Stimulated activated memory B cell treated with anti-CD40 and anti-IgM and Interleukin-4, amounts not matched to agents 10 μg/mL and 1 μg/mL and 100 μg/mL, for 72 hours (primary cell): ENCODE data around the gene ZNF775.
"Not testable (repeated sequence)": the region's sequence is repeated elsewhere in the genome, so short reads cannot be mapped to it uniquely, and the experiment has no call there.

Source experiments
- ATAC-seq: fragments of 150-1000 bp; cut with Tn5 transposase; 2 replicates; pipeline ENCODE4 v1.10.0; 2021
- H3K27ac Mint-ChIP-seq: one replicate; pipeline ENCODE4 v1.8.0; 2022; ENCODE audit warnings: mild to moderate bottlenecking, mixed read lengths
- H3K27me3 Mint-ChIP-seq: one replicate; pipeline ENCODE4 v1.8.0; 2022; ENCODE audit warnings: mixed read lengths
- H3K36me3 Mint-ChIP-seq: one replicate; pipeline ENCODE4 v1.8.0; 2022; ENCODE audit warnings: mixed read lengths
- H3K4me1 Mint-ChIP-seq: one replicate; pipeline ENCODE4 v1.8.0; 2022; ENCODE audit warnings: mixed read lengths
- H3K4me3 Mint-ChIP-seq: one replicate; pipeline ENCODE4 v1.8.0; 2022; ENCODE audit warnings: mild to moderate bottlenecking, moderate library complexity, mixed read lengths
- H3K9me3 Mint-ChIP-seq: one replicate; pipeline ENCODE4 v1.8.0; 2022; ENCODE audit warnings: mixed read lengths

Gene ZNF775

GRCh38 chr7:150381096-150381495, 2.0 kb downstream of the ZNF775 start:
- Mint-ChIP-seq H3K27ac (peak overlapping the region; percentile 95), H3K36me3 (no peaks in the 10 kb centered on the region), H3K27me3 (no peaks in the 10 kb centered on the region), H3K9me3 (no peaks in the 10 kb centered on the region), H3K4me1 (peaks cover 77% of the 10 kb centered on the region), H3K4me3 (peak overlapping the region; percentile 87)
- no peak for ATAC-seq

DNA sequence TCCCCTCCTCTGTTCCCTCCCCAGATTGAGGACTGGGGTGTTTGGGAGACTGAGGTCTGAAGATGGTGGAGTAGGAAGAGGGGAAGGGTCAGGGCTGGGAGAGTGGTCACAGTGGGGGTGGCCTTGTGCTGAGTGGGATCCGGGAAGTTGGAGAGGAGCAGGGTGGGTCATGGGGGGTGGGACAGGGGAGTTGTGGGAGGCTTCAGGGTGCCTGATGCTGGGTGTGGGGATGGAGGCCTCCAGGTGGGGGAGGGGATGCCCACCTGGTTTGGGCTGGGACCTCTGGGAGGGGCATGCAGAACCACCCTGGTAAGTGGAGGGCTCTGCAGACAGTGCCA, 2.6 kb downstream of the ZNF775 start:
- Mint-ChIP-seq H3K9me3 (no peaks in the 10 kb centered on the region), H3K4me1 (peaks cover 77% of the 10 kb centered on the region), H3K27ac (peak overlapping the region; percentile 95)

GRCh38 chr7:150382123-150382843, 3.2 kb downstream of the ZNF775 start:
- H3K4me1 Mint-ChIP-seq: peaks cover 73% of the 10 kb centered on the region
- no peaks in the 10 kb centered on the region for H3K9me3 Mint-ChIP-seq
- H3K4me3 Mint-ChIP-seq: peak overlapping the region; percentile 53
- peaks cover 7% of the 10 kb centered on the region for H3K36me3 Mint-ChIP-seq
- no peaks in the 10 kb centered on the region for H3K27me3 Mint-ChIP-seq
- peak overlapping the region; percentile 95 for H3K27ac Mint-ChIP-seq
- no peak for ATAC-seq

More for the DNA sequence above, 2.6 kb downstream of the ZNF775 start:
- Mint-ChIP-seq H3K4me3 (peak overlapping the region; percentile 59), H3K36me3 (peaks cover 4% of the 10 kb centered on the region), H3K27me3 (no peaks in the 10 kb centered on the region)
- ATAC-seq: no peak

DNA sequence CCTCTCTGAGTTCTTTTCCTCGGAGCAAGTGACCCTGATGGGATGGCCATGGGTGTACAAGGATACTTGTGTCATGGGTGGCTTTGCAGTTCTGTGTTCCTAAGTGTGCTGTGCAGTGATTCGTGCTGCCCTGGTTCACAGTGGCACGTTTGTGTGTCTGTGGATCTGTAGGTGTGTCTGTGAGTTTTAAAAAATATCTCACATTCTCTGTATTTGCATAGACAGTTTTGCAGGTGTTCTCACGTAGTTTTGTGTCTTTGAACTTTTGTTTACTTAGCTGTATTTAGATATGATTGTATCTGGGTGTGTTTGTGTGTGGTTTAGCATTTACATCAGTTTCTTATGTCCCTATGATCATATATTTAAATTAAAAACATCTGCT, 3.7 kb downstream of the ZNF775 start:
- H3K27me3 Mint-ChIP-seq: no peaks in the 10 kb centered on the region
- peak overlapping the region; percentile 95 for H3K27ac Mint-ChIP-seq
- no peak for ATAC-seq
- peak overlapping the region; percentile 53 for H3K4me3 Mint-ChIP-seq
- peaks cover 7% of the 10 kb centered on the region for H3K36me3 Mint-ChIP-seq
- no peaks in the 10 kb centered on the region for H3K9me3 Mint-ChIP-seq
- H3K4me1 Mint-ChIP-seq: peaks cover 67% of the 10 kb centered on the region

DNA sequence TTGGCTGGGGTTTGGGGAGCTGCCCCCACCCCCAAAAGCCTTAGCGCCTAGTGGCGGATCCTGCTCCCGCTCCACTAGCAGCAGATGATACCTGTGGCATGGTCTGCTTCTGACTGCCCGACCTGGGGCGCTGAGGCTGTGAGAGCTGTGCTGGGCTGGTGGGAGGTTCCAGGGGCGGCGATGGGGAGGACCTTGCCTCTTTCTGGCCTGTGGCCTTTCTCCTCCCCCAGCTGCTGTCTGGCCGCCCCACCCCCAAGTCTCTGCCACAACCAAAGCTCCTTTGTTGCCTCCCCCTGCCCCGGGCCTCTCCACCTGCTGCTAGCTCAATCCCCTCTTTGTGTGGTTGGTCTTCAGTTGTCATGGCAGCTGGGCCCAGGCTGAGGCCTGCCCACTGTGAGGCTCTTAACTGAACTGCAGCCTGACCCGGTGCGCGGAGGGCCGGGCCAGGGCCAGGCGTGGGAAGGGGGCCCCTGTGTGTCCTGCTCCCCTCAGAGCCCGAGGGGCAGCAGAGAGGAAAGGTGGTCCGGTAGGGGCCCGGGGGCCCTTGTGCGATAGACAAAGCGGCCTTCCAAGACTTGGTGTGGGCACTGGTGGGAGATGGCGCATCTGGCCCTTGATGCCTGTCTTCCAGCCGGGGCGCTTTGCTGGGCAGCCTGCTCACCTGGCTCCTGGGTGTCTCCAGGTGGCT, 4.7 kb downstream of the ZNF775 start:
- Mint-ChIP-seq H3K4me1 (peaks cover 60% of the 10 kb centered on the region), H3K4me3 (no peak overlapping the region), H3K27ac (peak overlapping the region; percentile 95), H3K36me3 (peaks cover 7% of the 10 kb centered on the region), H3K9me3 (no peaks in the 10 kb centered on the region), H3K27me3 (no peaks in the 10 kb centered on the region)
- ATAC-seq: no peak

DNA sequence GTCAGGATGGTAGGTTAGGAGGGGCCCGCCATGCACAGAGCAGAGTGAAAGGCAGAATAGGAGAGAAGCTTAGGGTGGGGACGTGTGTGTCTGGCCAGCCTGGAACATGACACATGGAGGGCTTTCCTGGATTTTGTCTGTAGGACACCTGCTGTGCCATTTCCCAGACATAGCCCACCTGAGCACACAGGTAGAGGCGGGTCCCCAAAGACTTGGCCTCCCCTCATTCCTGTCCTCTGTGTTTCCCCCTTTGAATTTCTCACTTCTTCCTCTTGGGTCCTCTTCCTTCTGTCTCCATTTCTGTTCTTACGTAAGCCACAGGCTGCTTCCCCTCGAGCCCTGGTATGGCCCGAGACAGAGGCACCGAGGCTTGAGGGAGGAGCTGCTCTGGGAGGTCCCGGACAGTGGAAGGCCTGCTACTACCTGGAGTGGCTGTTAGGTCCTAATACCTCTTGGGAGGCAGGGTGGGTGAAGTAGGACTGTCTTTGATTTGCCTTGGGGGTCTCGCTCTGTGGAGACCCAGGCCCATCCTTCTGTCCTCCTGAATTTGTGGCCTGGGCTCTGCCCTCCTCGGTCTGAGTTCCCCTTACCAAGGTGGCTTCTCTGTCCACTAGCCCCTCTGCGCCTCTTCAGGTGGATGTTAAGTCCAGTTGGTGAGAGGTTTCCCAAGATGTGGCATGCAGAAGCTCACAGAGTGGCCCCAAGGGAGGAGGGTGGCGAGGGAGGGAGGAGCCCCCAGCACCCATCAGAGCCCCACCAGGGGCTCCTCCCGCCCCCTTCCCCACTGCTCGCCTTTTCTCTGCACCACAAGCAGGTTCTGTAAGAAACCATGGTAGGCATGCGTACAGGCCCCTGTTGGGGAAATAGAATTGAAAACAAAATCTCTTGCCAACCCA, 5.5 kb downstream of the ZNF775 start:
- Mint-ChIP-seq H3K27ac (peak overlapping the region; percentile 95), H3K9me3 (no peaks in the 10 kb centered on the region), H3K27me3 (no peaks in the 10 kb centered on the region), H3K4me1 (peaks cover 64% of the 10 kb centered on the region), H3K36me3 (peaks cover 13% of the 10 kb centered on the region), H3K4me3 (no peak overlapping the region)
- ATAC-seq: no peak

GRCh38 chr7:150385302-150385723, 6.2 kb downstream of the ZNF775 start:
- H3K27ac Mint-ChIP-seq: no peak overlapping the region
- peaks cover 60% of the 10 kb centered on the region for H3K4me1 Mint-ChIP-seq
- H3K36me3 Mint-ChIP-seq: peaks cover 19% of the 10 kb centered on the region
- no peaks in the 10 kb centered on the region for H3K9me3 Mint-ChIP-seq
- H3K27me3 Mint-ChIP-seq: no peaks in the 10 kb centered on the region
- H3K4me3 Mint-ChIP-seq: no peak overlapping the region
- no peak for ATAC-seq

- peaks cover 55% of the 10 kb centered on the region for H3K4me1 Mint-ChIP-seq
- not testable (repeated sequence) for H3K4me3 Mint-ChIP-seq, ATAC-seq, H3K9me3 Mint-ChIP-seq, H3K27me3 Mint-ChIP-seq
- peaks cover 25% of the 10 kb centered on the region for H3K36me3 Mint-ChIP-seq
- peak overlapping the region; percentile 73 for H3K27ac Mint-ChIP-seq
Observed at GRCh38 chr7:150385884-150386283, 6.8 kb downstream of the ZNF775 start.

DNA sequence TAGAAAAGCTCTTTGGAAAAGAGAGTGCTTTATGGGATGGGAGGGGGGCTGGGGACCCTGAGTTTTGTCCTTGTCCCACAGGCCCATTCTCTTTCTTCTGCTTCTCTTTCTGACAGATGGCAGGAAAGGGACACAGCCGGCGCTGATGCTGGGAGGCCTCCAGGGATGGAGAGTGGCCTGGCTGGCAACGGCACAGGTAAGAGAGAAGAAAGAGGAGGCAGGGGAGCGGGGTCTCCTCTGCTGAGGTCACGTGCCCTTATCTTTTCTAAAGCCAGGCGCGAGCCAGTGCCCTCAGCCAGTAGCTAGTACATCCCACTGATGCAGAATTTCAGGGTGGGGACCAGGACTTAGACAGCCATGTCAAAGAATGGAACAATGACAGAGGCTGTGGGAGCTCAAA, 9.2 kb downstream of the ZNF775 start:
- Mint-ChIP-seq H3K27me3 (no peaks in the 10 kb centered on the region), H3K27ac (peak overlapping the region; percentile 73)
- no peak for ATAC-seq

DNA sequence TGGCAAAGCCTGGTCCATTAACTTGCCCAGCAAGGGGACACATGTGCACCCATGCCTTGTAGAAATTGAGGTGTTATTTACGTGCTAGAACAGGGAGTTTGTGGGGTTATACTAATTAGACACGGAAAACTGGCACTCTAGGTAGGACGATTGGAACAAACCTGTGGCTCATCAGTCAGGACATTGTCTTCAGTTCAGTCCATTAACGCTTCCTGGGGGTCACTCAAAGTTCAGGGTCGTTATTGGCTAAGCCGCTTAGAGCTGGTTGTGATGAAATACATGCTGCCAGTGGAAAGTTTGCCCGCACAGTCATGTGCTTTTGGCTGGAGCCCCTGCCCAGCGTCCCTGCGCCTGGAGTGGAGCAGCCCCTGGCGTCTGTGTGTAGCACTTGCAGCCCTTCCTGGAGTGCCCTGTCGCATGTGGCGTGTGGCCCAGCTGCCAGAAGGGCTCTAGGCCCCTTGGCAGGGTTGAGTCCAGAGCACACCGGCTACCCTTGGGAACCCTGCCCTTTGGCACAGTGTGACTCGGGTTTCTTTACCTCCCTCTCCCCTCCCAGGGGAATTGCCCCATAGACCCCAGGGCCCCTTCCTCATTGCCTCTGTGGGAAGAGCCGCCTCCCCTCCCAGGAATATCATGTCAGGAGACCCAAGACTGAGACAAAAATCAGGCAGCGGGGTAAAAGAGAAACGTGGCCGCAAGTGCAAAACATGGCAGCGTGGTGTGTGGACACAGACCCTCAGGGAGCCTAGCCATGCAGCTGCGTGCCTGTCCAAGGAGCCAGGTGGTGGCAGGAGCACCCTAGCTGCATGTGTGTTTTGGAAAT, 9.8 kb downstream of the ZNF775 start:
- peak overlapping the region; percentile 73 for H3K27ac Mint-ChIP-seq
- ATAC-seq: peak; percentile 34
- peaks cover 43% of the 10 kb centered on the region for H3K36me3 Mint-ChIP-seq
- peaks cover 25% of the 10 kb centered on the region for H3K4me1 Mint-ChIP-seq
- H3K4me3 Mint-ChIP-seq: no peak overlapping the region
- no peaks in the 10 kb centered on the region for H3K9me3 Mint-ChIP-seq
- H3K27me3 Mint-ChIP-seq: no peaks in the 10 kb centered on the region

More for the DNA sequence above, 9.2 kb downstream of the ZNF775 start:
- Mint-ChIP-seq H3K4me1 (peaks cover 31% of the 10 kb centered on the region), H3K9me3 (no peaks in the 10 kb centered on the region), H3K36me3 (peaks cover 43% of the 10 kb centered on the region), H3K4me3 (no peak overlapping the region)

GRCh38 chr7:150389532-150389816, 10.3 kb downstream of the ZNF775 start:
- Mint-ChIP-seq H3K9me3 (no peaks in the 10 kb centered on the region), H3K4me1 (peaks cover 24% of the 10 kb centered on the region), H3K4me3 (no peak overlapping the region), H3K27ac (peak overlapping the region; percentile 73), H3K36me3 (peaks cover 47% of the 10 kb centered on the region), H3K27me3 (no peaks in the 10 kb centered on the region)
- ATAC-seq: peak; percentile 73

DNA sequence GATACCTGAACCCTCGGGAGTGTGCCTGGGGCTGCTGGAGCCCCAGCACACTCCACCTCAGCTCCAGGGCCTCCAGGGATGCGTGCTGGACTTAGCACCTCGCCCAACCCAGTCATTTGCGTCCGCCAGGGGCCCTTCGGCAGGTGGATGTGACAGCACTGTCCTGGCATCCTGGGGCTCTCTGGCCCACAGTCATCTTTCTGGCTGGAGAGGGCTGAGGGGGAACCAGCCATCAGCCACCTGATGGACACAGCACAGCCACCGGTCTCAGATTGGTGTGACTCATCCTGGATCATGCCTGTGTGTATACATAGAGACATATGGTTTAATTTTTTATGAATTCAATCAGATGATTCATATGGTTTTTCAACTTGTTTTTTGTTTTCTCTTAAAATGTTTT, 11.1 kb downstream of the ZNF775 start:
- ATAC-seq: no peak
- H3K9me3 Mint-ChIP-seq: no peaks in the 10 kb centered on the region
- H3K27ac Mint-ChIP-seq: peak overlapping the region; percentile 73
- peaks cover 51% of the 10 kb centered on the region for H3K36me3 Mint-ChIP-seq
- H3K4me1 Mint-ChIP-seq: peaks cover 21% of the 10 kb centered on the region
- H3K27me3 Mint-ChIP-seq: no peaks in the 10 kb centered on the region
- no peak overlapping the region for H3K4me3 Mint-ChIP-seq

DNA sequence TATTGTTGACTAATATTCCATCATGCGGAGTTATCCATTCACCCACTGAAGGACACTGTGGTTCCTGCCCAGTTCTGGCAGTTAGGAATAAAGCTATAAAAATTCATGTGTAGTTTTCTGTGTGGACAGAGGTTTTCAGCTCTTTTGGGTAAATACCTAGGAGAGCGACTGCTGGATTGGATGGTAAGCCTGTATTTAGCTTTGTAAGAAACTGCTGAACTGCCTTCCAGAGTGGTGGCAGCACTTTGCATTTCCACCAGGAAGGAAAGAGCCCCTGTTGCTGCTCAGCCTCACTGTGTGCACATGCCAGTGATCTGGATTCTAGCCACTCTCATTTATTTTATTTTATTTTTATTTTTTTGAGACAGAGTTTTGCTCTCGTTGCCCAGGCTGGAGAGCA, 14.2 kb downstream of the ZNF775 start:
- Mint-ChIP-seq H3K27me3 (no peaks in the 10 kb centered on the region), H3K9me3 (no peaks in the 10 kb centered on the region), H3K36me3 (peaks cover 56% of the 10 kb centered on the region), H3K4me3 (no peak overlapping the region), H3K27ac (no peak overlapping the region), H3K4me1 (peaks cover 14% of the 10 kb centered on the region)
- ATAC-seq: no peak

- H3K27ac Mint-ChIP-seq: no peak overlapping the region
- no peaks in the 10 kb centered on the region for H3K9me3 Mint-ChIP-seq
- peaks cover 25% of the 10 kb centered on the region for H3K4me1 Mint-ChIP-seq
- H3K27me3 Mint-ChIP-seq: no peaks in the 10 kb centered on the region
- no peak overlapping the region for H3K4me3 Mint-ChIP-seq
- ATAC-seq: no peak
- peaks cover 44% of the 10 kb centered on the region for H3K36me3 Mint-ChIP-seq
Observed at GRCh38 chr7:150396426-150396825, 17.3 kb downstream of the ZNF775 start.

DNA sequence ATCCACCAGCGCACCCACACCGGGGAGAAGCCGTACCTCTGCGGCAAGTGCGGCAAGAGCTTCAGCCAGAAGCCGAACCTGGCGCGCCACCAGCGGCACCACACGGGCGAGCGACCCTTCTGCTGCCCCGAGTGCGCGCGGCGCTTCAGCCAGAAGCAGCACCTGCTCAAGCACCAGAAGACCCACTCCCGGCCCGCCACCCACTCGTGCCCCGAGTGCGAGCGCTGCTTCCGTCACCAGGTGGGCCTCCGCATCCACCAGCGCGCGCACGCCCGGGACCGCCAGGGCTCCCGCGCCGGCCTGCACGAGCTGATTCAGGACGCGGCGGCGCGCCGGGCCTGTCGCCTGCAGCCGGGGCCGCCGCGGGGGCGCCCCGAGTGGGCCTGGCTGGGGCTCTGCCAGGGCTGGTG, 17.7 kb downstream of the ZNF775 start:
- Mint-ChIP-seq H3K27me3 (no peaks in the 10 kb centered on the region), H3K4me3 (no peak overlapping the region), H3K36me3 (peaks cover 43% of the 10 kb centered on the region), H3K4me1 (peaks cover 29% of the 10 kb centered on the region), H3K9me3 (no peaks in the 10 kb centered on the region), H3K27ac (no peak overlapping the region)
- peak; percentile 51 for ATAC-seq
